Measurements from ENCODE around the gene UBC.

Gene UBC

DNA sequence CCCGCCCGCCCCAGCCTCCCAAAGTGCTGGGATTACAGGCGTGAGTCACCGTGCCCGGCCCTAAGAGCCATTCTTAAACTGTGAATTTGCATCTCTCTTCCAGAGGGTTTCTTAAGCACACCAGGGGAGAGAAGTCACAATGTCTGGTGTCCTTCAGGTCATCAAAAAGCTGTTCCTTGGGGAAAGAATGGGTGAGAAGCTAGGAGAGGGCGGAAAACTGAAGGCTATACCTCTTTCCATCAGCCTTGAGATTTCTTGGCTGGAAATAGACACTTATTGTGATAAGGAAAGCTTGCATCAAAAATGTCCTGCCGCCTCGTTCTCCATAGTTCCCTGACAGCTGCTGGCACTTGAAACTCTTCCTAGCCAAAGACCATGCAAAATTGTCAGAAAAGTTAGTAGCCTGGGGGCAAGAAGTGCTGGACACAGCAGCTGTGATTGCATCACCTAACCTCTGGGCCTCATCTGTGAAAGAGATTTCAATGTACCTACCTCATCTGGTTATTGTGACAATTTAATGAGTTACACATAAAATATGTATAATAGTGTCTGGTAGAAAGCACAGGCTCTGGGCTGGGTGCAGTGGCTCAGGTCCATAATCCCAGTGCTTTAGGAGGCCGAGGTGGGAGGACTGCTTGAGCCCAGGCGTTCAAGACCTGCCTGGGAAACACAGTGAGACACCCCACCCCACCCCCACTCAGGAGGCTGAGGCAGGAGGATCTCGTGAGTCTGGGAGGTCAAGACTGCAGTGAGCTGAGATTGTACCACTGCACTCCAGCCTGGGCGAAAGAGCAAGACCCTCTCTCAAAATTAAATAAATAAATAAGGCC, 9.7 kb upstream of the UBC start:
- H3K4me3 ChIP-seq (ENCODE audit: low read length), result no peak overlapping the region
- H3K27me3 ChIP-seq (ENCODE audit: control insufficient read depth, low read length), result no peaks in the 10 kb centered on the region
- no peaks in the 10 kb centered on the region for H4K20me1 ChIP-seq (ENCODE audit: control insufficient read depth, insufficient read depth, low read depth, low read length)
- no peak overlapping the region for H3K4me2 ChIP-seq (ENCODE audit: low read length)
- H3K36me3 ChIP-seq (ENCODE audit: control insufficient read depth, low read length), result peaks cover 3% of the 10 kb centered on the region; the same call in 1 of the 2 replicates
- H3K4me1 ChIP-seq (ENCODE audit: control insufficient read depth, low read length), result peaks cover 63% of the 10 kb centered on the region
- no peaks in the 10 kb centered on the region for H3K9me3 ChIP-seq (ENCODE audit: control insufficient read depth, insufficient read depth, low read length)
- no peaks in the 10 kb centered on the region for H3K9me2 ChIP-seq (replicated peaks; ENCODE audit: control insufficient read depth, low read length)
- peaks cover 25% of the 10 kb centered on the region for H3F3A ChIP-seq (ENCODE audit: control insufficient read depth, insufficient read depth)
- TF ChIP-seq EZH2phosphoT487 (IDR thresholded peaks at IDR 0.05; ENCODE audit: borderline replicate concordance, low read length), result no peak
- TF ChIP-seq, protein P1, sequence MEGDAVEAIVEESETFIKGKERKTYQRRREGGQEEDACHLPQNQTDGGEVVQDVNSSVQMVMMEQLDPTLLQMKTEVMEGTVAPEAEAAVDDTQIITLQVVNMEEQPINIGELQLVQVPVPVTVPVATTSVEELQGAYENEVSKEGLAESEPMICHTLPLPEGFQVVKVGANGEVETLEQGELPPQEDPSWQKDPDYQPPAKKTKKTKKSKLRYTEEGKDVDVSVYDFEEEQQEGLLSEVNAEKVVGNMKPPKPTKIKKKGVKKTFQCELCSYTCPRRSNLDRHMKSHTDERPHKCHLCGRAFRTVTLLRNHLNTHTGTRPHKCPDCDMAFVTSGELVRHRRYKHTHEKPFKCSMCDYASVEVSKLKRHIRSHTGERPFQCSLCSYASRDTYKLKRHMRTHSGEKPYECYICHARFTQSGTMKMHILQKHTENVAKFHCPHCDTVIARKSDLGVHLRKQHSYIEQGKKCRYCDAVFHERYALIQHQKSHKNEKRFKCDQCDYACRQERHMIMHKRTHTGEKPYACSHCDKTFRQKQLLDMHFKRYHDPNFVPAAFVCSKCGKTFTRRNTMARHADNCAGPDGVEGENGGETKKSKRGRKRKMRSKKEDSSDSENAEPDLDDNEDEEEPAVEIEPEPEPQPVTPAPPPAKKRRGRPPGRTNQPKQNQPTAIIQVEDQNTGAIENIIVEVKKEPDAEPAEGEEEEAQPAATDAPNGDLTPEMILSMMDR (IDR thresholded peaks at IDR 0.05; ENCODE audit: low read depth, low read length, poor library complexity, severe bottlenecking), result no peak
- no peaks in the 10 kb centered on the region for H3K79me2 ChIP-seq (ENCODE audit: control insufficient read depth, low read length)
- no peak overlapping the region for H3K27ac ChIP-seq (ENCODE audit: low read depth, low read length)

DNA sequence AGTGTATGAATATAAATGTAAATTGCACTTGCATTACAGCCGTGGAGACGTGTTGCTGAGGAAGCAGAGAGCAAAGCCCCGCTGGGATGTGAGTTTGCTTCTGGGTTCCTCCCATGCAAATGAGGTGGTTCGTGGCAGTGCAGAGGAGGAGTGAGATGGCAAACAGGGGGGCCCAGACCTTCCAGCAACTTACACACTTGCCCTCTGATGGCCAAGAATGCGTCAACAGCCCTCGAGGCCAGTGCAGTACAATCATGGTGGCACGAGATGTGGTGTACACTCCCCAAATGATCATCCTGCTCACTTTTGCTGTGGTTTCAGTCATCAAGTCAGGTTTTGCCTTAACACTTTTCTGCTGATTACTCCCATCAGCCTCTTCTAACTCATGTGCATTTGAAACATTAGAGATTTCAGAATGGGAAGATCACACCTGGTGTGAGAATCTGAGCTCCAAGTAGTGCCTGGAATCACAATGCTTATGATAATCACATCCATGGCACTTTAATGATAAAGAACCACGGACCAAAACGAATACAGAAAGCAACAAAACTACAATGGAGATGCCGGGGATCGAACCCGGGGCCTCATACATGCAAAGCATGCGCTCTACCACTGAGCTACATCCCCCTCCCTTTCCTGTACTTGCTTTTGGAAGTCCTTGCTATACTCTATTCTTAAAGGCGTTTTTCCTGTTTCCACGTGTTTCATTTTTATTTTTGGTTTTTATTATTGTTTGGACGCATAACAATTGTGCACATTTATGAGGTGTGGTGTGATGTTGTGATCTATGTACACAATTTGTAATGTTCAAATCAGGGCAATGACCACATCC, 7.0 kb upstream of the UBC start:
- peaks cover 46% of the 10 kb centered on the region for H3F3A ChIP-seq (ENCODE audit: control insufficient read depth, insufficient read depth)
- peaks cover 69% of the 10 kb centered on the region for H3K4me1 ChIP-seq (ENCODE audit: control insufficient read depth, low read length)
- H3K79me2 ChIP-seq (ENCODE audit: control insufficient read depth, low read length), result no peaks in the 10 kb centered on the region; the same call in 1 of the 2 replicates
- no peaks in the 10 kb centered on the region for H3K9me2 ChIP-seq (replicated peaks; ENCODE audit: control insufficient read depth, low read length)
- H3K36me3 ChIP-seq (ENCODE audit: control insufficient read depth, low read length), result no peaks in the 10 kb centered on the region
- peak overlapping the region; percentile 73 for H3K4me2 ChIP-seq (ENCODE audit: low read length)
- peak overlapping the region; percentile 98 for H3K27ac ChIP-seq (ENCODE audit: low read depth, low read length)
- H3K4me3 ChIP-seq (ENCODE audit: low read length), result peak overlapping the region; percentile 75
- TF ChIP-seq, protein P1 (IDR thresholded peaks at IDR 0.05; ENCODE audit: low read depth, low read length, poor library complexity, severe bottlenecking), result no peak
- TF ChIP-seq EZH2phosphoT487 (IDR thresholded peaks at IDR 0.05; ENCODE audit: borderline replicate concordance, low read length), result no peak
- H4K20me1 ChIP-seq (ENCODE audit: control insufficient read depth, insufficient read depth, low read depth, low read length), result no peaks in the 10 kb centered on the region
- no peaks in the 10 kb centered on the region for H3K9me3 ChIP-seq (ENCODE audit: control insufficient read depth, insufficient read depth, low read length)
- H3K27me3 ChIP-seq (ENCODE audit: control insufficient read depth, low read length), result no peaks in the 10 kb centered on the region

DNA sequence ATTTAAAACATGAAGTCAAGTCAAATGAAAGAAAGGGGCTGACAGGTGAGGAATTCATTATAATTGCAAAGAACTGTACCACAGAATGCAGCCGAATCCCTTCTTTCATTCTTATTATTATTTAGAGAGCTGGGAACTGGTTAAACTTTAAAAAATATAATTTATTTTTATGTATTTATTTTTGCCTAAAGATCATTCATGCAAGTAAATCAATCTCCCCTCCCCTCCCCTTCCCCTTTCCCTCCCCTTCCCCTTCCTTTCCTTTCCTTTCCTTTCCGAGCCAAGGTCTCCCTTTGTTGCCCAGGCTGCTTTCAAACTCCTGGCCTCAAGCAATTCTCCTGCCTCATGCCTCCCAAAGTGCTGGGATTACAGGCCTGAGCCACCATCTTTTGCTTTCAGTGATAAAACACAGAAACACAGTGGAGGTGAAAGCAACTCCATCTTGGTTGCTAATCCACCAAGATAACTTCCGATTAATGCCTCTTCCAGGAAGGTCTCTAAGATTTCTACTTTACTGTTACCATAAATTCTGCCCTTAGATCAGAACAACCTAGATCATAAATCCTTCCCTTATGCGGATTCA, 6.0 kb upstream of the UBC start:
- Histone ChIP-seq H3K27ac (ENCODE audit: low read depth, low read length) (peak overlapping the region; percentile 98), H3K27me3 (ENCODE audit: control insufficient read depth, low read length) (no peaks in the 10 kb centered on the region), H3K4me1 (ENCODE audit: control insufficient read depth, low read length) (peaks cover 79% of the 10 kb centered on the region), H3K36me3 (ENCODE audit: control insufficient read depth, low read length) (no peaks in the 10 kb centered on the region), H3F3A (ENCODE audit: control insufficient read depth, insufficient read depth) (peaks cover 55% of the 10 kb centered on the region), H4K20me1 (ENCODE audit: control insufficient read depth, insufficient read depth, low read depth, low read length) (no peaks in the 10 kb centered on the region), H3K4me3 (ENCODE audit: low read length) (peak overlapping the region; percentile 97), H3K9me2 (replicated peaks; ENCODE audit: control insufficient read depth, low read length) (no peaks in the 10 kb centered on the region), H3K79me2 (ENCODE audit: control insufficient read depth, low read length) (peaks cover 8% of the 10 kb centered on the region), H3K9me3 (ENCODE audit: control insufficient read depth, insufficient read depth, low read length) (no peaks in the 10 kb centered on the region), H3K4me2 (ENCODE audit: low read length) (peak overlapping the region; percentile 73)
- no peak for TF ChIP-seq EZH2phosphoT487 (IDR thresholded peaks at IDR 0.05; ENCODE audit: borderline replicate concordance, low read length)
- TF ChIP-seq, protein P1 (IDR thresholded peaks at IDR 0.05; ENCODE audit: low read depth, low read length, poor library complexity, severe bottlenecking), result no peak
